ENCODE measurements around the gene TPGS2. TPM values are rescaled to one million over a fixed set of nuclear protein-coding genes. Genes with fewer than 3 reads are reported as not detected.
A peak's percentile ranks its signal among the peaks of the same experiment; 100 is the strongest.

TPGS2 gene
- total RNA-seq, 1 experiment from 2014 or later = 49.7 TPM

- CTCF ChIA-PET = no interaction called here
Measured at GRCh38 chr18:36811955-36812354, 16.8 kb downstream of the TPGS2 start.

GRCh38 chr18:36811430-36811829 is 17.4 kb downstream of the TPGS2 start:
- no peak overlapping the region for H3K4me3 ChIP-seq (ENCODE audit: low read depth, low read length)
- Mint-ChIP-seq H3K4me1 (ENCODE audit: low read depth, unreplicated experiment) (no peaks in the 10 kb centered on the region), H3K36me3 (ENCODE audit: insufficient read depth, unreplicated experiment) (peaks cover 5% of the 10 kb centered on the region), H3K27ac (ENCODE audit: unreplicated experiment) (no peak overlapping the region), H3K27me3 (ENCODE audit: insufficient read depth, unreplicated experiment) (no peaks in the 10 kb centered on the region), H3K4me3 (ENCODE audit: unreplicated experiment) (no peak overlapping the region), H3K9me3 (ENCODE audit: unreplicated experiment) (no peaks in the 10 kb centered on the region)
- TF ChIP-seq CTCF (IDR thresholded peaks at IDR 0.05; ENCODE audit: insufficient read depth in 1 of 2, low read depth in 1 of 2, low read length in 1 of 2, severe bottlenecking in 1 of 2, unreplicated experiment in 1 of 2) = no peak
- BruUV-seq (replicated peaks) = no TSS peak
- intact Hi-C loops (cut with micrococcal nuclease; ENCODE audit: unreplicated experiment) = no loop called here
- H3K4me1 ChIP-seq = no peaks in the 10 kb centered on the region
- ChIA-PET CTCF (no interaction called here), POLR2A (no interaction called here)
- H3K9me3 ChIP-seq = no peaks in the 10 kb centered on the region
- no peaks in the 10 kb centered on the region for H3K27me3 ChIP-seq (replicated peaks; ENCODE audit: control insufficient read depth, insufficient read depth, low read length)
- DNase-seq = no peak
- H3K36me3 ChIP-seq (ENCODE audit: control insufficient read depth, insufficient read depth, low read length) = no peaks in the 10 kb centered on the region

More at GRCh38 chr18:36811955-36812354, 16.8 kb downstream of the TPGS2 start:
- H3K27me3 Mint-ChIP-seq (ENCODE audit: insufficient read depth, unreplicated experiment) = no peaks in the 10 kb centered on the region
- peaks cover 5% of the 10 kb centered on the region for H3K36me3 Mint-ChIP-seq (ENCODE audit: insufficient read depth, unreplicated experiment)
- no peaks in the 10 kb centered on the region for H3K9me3 Mint-ChIP-seq (ENCODE audit: unreplicated experiment)
- TF ChIP-seq CTCF (IDR thresholded peaks at IDR 0.05; ENCODE audit: insufficient read depth in 1 of 2, low read depth in 1 of 2, low read length in 1 of 2, severe bottlenecking in 1 of 2, unreplicated experiment in 1 of 2) = no peak
- intact Hi-C loops (cut with micrococcal nuclease; ENCODE audit: unreplicated experiment) = no loop called here
- Histone ChIP-seq H3K27me3 (replicated peaks; ENCODE audit: control insufficient read depth, insufficient read depth, low read length) (no peaks in the 10 kb centered on the region), H3K9me3 (no peaks in the 10 kb centered on the region), H3K4me1 (no peaks in the 10 kb centered on the region), H3K4me3 (ENCODE audit: low read depth, low read length) (no peak overlapping the region), H3K36me3 (ENCODE audit: control insufficient read depth, insufficient read depth, low read length) (no peaks in the 10 kb centered on the region)
- no peaks in the 10 kb centered on the region for H3K4me1 Mint-ChIP-seq (ENCODE audit: low read depth, unreplicated experiment)
- DNase-seq = no peak
- POLR2A ChIA-PET = no interaction called here
- no peak overlapping the region for H3K4me3 Mint-ChIP-seq (ENCODE audit: unreplicated experiment)
- BruUV-seq (replicated peaks) = no TSS peak
- no peak overlapping the region for H3K27ac Mint-ChIP-seq (ENCODE audit: unreplicated experiment)

DNA sequence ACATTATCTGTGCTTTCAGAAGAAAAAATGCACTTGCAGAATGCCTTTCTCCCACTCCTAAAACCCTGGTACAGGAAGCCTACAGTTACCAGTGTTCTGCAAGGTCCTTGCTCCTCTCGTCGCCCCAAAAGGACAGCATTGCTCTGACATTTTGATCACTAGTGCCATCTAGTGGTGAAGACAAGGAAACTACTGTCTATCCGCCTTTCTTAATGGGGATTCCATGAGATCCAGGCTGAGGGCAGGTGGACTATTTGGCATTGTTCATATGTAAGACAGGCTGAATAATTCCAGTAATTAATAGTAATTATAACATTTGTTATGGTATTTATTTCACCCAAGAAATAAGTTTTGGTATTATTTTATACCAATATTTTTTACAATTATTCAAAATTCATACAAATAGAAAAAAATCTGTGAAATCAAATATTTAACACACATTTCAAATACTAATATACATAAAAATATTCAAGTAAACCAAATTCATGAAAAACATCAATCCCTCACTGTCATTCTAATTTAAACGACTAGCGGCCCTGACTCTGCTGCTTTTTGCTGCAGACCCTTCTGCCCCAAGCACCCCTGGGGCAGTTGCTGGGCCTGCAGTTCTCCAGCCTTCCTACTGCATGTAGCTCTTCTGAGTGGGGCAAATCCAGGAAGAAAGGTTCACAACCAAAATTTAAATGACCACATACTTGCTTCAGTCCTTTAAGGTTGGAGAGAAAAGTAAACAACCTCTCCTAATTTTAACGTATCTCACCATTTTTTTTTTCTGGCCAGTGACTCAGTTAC is 19.0 kb downstream of the TPGS2 start:
- no peaks in the 10 kb centered on the region for H3K27me3 ChIP-seq (replicated peaks; ENCODE audit: control insufficient read depth, insufficient read depth, low read length)
- peak; percentile 24 to 51 for TF ChIP-seq CTCF (IDR thresholded peaks at IDR 0.05; ENCODE audit: insufficient read depth in 1 of 2, low read depth in 1 of 2, low read length in 1 of 2, severe bottlenecking in 1 of 2, unreplicated experiment in 1 of 2)
- H3K4me1 ChIP-seq = no peaks in the 10 kb centered on the region
- Mint-ChIP-seq H3K4me1 (ENCODE audit: low read depth, unreplicated experiment) (no peaks in the 10 kb centered on the region), H3K9me3 (ENCODE audit: unreplicated experiment) (no peaks in the 10 kb centered on the region), H3K27ac (ENCODE audit: unreplicated experiment) (no peak overlapping the region), H3K27me3 (ENCODE audit: insufficient read depth, unreplicated experiment) (no peaks in the 10 kb centered on the region), H3K36me3 (ENCODE audit: insufficient read depth, unreplicated experiment) (peaks cover 19% of the 10 kb centered on the region), H3K4me3 (ENCODE audit: unreplicated experiment) (no peak overlapping the region)
- POLR2A ChIA-PET = no interaction called here
- no peaks in the 10 kb centered on the region for H3K9me3 ChIP-seq
- CTCF ChIA-PET = no interaction called here
- no peaks in the 10 kb centered on the region for H3K36me3 ChIP-seq (ENCODE audit: control insufficient read depth, insufficient read depth, low read length)
- intact Hi-C loops (cut with micrococcal nuclease; ENCODE audit: unreplicated experiment) = loop anchor here (1.0 kb wide), 2 partner anchors 40 to 121 kb away; no protein-coding TSS in a partner anchor
- peak; percentile 27 to 31 for DNase-seq
- no TSS peak for BruUV-seq (replicated peaks)
- H3K4me3 ChIP-seq (ENCODE audit: low read depth, low read length) = no peak overlapping the region

Measured in Caco-2 (cell line).